Effector memory CD4-positive, alpha-beta T cell (primary cell): ENCODE data around the gene CDC27.
"Not testable (repeated sequence)": the region's sequence is repeated elsewhere in the genome, so short reads cannot be mapped to it uniquely, and the experiment has no call there.

Experiments
- DNase-seq, 3 donors: peaks; one replicate each; pipeline ENCODE4 v3.0.0-alpha.2; 2020
- H3K27ac ChIP-seq: 2 replicates; pipeline ENCODE4 v1.7.0; 2013; ENCODE audit warnings: mild to moderate bottlenecking, low read length, moderate library complexity; ENCODE audit not compliant: insufficient read depth, poor library complexity, severe bottlenecking
- H3K27me3 ChIP-seq: replicated peaks from 2 replicates; pipeline ENCODE4 v1.7.0; 2013; ENCODE audit warnings: mild to moderate bottlenecking, low read length; ENCODE audit not compliant: insufficient read depth, control insufficient read depth, poor library complexity, severe bottlenecking
- H3K36me3 ChIP-seq: 2 replicates; pipeline ENCODE4 v1.7.0; 2013; ENCODE audit warnings: mild to moderate bottlenecking, low read length, moderate library complexity; ENCODE audit not compliant: control insufficient read depth, insufficient read depth
- H3K4me1 ChIP-seq: 2 replicates; pipeline ENCODE4 v1.7.0; 2013; ENCODE audit warnings: low read length, mild to moderate bottlenecking; ENCODE audit not compliant: control insufficient read depth, insufficient read depth, poor library complexity, severe bottlenecking
- H3K4me3 ChIP-seq: 2 replicates; pipeline ENCODE4 v1.7.0; 2013; ENCODE audit warnings: low read length, low read depth, mild to moderate bottlenecking; ENCODE audit not compliant: insufficient read depth, poor library complexity, severe bottlenecking
- H3K9me3 ChIP-seq: 2 replicates; pipeline ENCODE4 v1.7.0; 2013; ENCODE audit warnings: mild to moderate bottlenecking, low read length, moderate library complexity; ENCODE audit not compliant: control insufficient read depth

Gene CDC27

GRCh38 chr17:47162013-47162622, 27.0 kb downstream of the CDC27 start:
- H3K9me3 ChIP-seq = no peaks in the 10 kb centered on the region
- H3K4me3 ChIP-seq = no peak overlapping the region
- no peak for DNase-seq
- no peak overlapping the region for H3K27ac ChIP-seq
- H3K27me3 ChIP-seq = no peaks in the 10 kb centered on the region
- no peaks in the 10 kb centered on the region for H3K4me1 ChIP-seq
- H3K36me3 ChIP-seq = peaks cover 13% of the 10 kb centered on the region

- no peaks in the 10 kb centered on the region for H3K27me3 ChIP-seq
- no peak for DNase-seq
- no peak overlapping the region for H3K4me3 ChIP-seq
- H3K4me1 ChIP-seq = no peaks in the 10 kb centered on the region
- peaks cover 8% of the 10 kb centered on the region for H3K36me3 ChIP-seq
- no peaks in the 10 kb centered on the region for H3K9me3 ChIP-seq
- H3K27ac ChIP-seq = no peak overlapping the region
Measured at GRCh38 chr17:47159315-47159714, 29.8 kb downstream of the CDC27 start.

- no peak overlapping the region for H3K27ac ChIP-seq
- peaks cover 46% of the 10 kb centered on the region for H3K36me3 ChIP-seq
- no peak for DNase-seq
- no peaks in the 10 kb centered on the region for H3K27me3 ChIP-seq
- no peaks in the 10 kb centered on the region for H3K4me1 ChIP-seq
- no peak overlapping the region for H3K4me3 ChIP-seq
- no peaks in the 10 kb centered on the region for H3K9me3 ChIP-seq
Measured at GRCh38 chr17:47145351-47145750, 43.7 kb downstream of the CDC27 start.

- Histone ChIP-seq H3K36me3 (peaks cover 17% of the 10 kb centered on the region), H3K4me1 (no peaks in the 10 kb centered on the region), H3K4me3 (no peak overlapping the region)
Measured at GRCh38 chr17:47135235-47135634, 53.9 kb downstream of the CDC27 start.

GRCh38 chr17:47134354-47134753, 54.7 kb downstream of the CDC27 start:
- H3K4me1 ChIP-seq, H3K27ac ChIP-seq, H3K27me3 ChIP-seq, H3K9me3 ChIP-seq, DNase-seq, H3K4me3 ChIP-seq: not testable (repeated sequence)
- peaks cover 17% of the 10 kb centered on the region for H3K36me3 ChIP-seq

More at GRCh38 chr17:47135235-47135634, 53.9 kb downstream of the CDC27 start:
- H3K27ac ChIP-seq = no peak overlapping the region
- DNase-seq = no peak
- no peaks in the 10 kb centered on the region for H3K9me3 ChIP-seq
- no peaks in the 10 kb centered on the region for H3K27me3 ChIP-seq

- peaks cover 19% of the 10 kb centered on the region for H3K36me3 ChIP-seq
Measured at GRCh38 chr17:47131761-47132160, 57.3 kb downstream of the CDC27 start.

GRCh38 chr17:47126835-47127234, 62.3 kb downstream of the CDC27 start:
- H3K4me3 ChIP-seq, H3K27me3 ChIP-seq, H3K9me3 ChIP-seq, H3K27ac ChIP-seq, DNase-seq, H3K4me1 ChIP-seq: not testable (repeated sequence)
- H3K36me3 ChIP-seq = peaks cover 23% of the 10 kb centered on the region

More at GRCh38 chr17:47131761-47132160, 57.3 kb downstream of the CDC27 start:
- no peak overlapping the region for H3K27ac ChIP-seq
- no peak for DNase-seq
- no peaks in the 10 kb centered on the region for H3K9me3 ChIP-seq
- H3K4me3 ChIP-seq = no peak overlapping the region
- H3K27me3 ChIP-seq = no peaks in the 10 kb centered on the region
- no peaks in the 10 kb centered on the region for H3K4me1 ChIP-seq

GRCh38 chr17:47123262-47123661, 65.8 kb downstream of the CDC27 start:
- peaks cover 27% of the 10 kb centered on the region for H3K36me3 ChIP-seq
- H3K27ac ChIP-seq, H3K4me1 ChIP-seq, H3K9me3 ChIP-seq, DNase-seq, H3K4me3 ChIP-seq, H3K27me3 ChIP-seq: not testable (repeated sequence)

GRCh38 chr17:47120521-47121095, 68.5 kb downstream of the CDC27 start:
- H3K4me3 ChIP-seq = no peak overlapping the region
- H3K27ac ChIP-seq = no peak overlapping the region
- DNase-seq = no peak
- no peaks in the 10 kb centered on the region for H3K4me1 ChIP-seq
- H3K9me3 ChIP-seq = no peaks in the 10 kb centered on the region
- peaks cover 15% of the 10 kb centered on the region for H3K36me3 ChIP-seq
- H3K27me3 ChIP-seq = no peaks in the 10 kb centered on the region

- Histone ChIP-seq H3K27ac (no peak overlapping the region), H3K27me3 (no peaks in the 10 kb centered on the region), H3K36me3 (peaks cover 15% of the 10 kb centered on the region), H3K4me1 (no peaks in the 10 kb centered on the region), H3K9me3 (no peaks in the 10 kb centered on the region), H3K4me3 (no peak overlapping the region)
- DNase-seq = no peak
Measured at GRCh38 chr17:47119746-47120520, 69.2 kb downstream of the CDC27 start.
